ENCODE data around the gene CBFA2T3.

The CBFA2T3 gene

GRCh38 chr16:88856828-88857727 lies 119.9 kb downstream of the CBFA2T3 start, which contains the start of the genes GALNS and TRAPPC2L:
GALNS (minus strand) TSS chr16:88856947; CDS start chr16:88856877, 70 bp downstream.
TRAPPC2L (plus strand) TSS chr16:88857127; CDS start chr16:88857151, 24 bp downstream.
- TF ChIP-seq, protein P1, sequence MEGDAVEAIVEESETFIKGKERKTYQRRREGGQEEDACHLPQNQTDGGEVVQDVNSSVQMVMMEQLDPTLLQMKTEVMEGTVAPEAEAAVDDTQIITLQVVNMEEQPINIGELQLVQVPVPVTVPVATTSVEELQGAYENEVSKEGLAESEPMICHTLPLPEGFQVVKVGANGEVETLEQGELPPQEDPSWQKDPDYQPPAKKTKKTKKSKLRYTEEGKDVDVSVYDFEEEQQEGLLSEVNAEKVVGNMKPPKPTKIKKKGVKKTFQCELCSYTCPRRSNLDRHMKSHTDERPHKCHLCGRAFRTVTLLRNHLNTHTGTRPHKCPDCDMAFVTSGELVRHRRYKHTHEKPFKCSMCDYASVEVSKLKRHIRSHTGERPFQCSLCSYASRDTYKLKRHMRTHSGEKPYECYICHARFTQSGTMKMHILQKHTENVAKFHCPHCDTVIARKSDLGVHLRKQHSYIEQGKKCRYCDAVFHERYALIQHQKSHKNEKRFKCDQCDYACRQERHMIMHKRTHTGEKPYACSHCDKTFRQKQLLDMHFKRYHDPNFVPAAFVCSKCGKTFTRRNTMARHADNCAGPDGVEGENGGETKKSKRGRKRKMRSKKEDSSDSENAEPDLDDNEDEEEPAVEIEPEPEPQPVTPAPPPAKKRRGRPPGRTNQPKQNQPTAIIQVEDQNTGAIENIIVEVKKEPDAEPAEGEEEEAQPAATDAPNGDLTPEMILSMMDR (IDR thresholded peaks at IDR 0.05; ENCODE audit: low read depth, low read length) = no peak
- peak; percentile 88 for DNase-seq (ENCODE audit: extremely low read depth, low read depth)

DNA sequence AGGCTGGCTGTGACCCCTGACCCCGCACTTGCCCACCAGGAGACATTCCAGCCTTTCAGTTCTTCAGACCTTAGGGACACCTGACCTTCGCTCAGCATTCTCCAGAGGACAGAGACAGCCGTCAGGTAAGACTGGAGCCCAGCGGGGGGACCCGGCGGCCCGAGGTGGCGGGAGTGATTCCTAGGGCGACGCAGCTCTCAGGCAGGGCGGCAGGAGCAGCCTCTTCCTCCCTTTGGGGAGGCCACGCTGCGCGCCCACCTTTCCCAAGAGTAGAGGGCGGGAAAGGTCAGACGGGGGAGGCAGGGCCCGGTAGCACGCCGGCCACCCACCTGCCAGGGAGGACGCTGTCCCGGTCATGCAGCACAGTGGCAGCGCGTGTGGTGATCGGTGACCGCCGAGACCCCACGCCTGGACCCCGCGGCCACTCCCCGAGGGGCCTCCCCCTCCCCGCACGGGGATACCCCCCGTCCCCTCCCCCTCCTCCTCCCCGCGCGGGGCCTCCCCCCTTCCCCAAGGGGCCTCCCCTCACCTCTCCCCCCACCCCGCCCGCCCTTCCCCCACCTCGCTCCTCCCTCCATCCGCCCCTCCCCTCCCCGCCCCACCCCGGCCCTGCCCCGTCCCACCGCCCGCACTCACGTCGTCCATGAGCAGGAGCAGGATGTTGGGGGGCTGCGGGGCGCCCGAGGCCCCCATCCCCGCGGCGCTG lies 120.7 kb downstream of the CBFA2T3 start:
- no peak for DNase-seq (ENCODE audit: extremely low read depth, low read depth)
- TF ChIP-seq, protein P1 (IDR thresholded peaks at IDR 0.05; ENCODE audit: low read depth, low read length) = no peak

DNA sequence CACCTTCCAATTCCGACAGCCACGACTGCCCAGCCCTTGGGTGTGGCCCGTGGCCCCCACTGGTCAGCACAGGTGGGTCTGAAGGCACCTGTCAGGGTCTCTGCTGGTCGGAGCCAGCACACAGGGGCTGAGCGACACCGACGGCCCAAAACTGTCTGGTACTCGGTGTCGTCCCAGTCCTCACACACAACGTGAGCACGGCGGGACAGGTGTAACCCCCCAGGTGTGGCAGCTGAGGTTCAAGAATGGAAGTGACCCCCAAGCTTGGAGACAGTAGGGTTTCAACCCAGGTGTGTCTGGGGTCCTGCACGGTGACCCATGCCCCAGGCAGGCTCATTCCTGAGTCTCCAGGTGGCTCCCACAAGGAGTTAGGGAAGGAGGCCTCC lies 121.3 kb downstream of the CBFA2T3 start:
- TF ChIP-seq, protein P1 (IDR thresholded peaks at IDR 0.05; ENCODE audit: low read depth, low read length) = no peak
- DNase-seq (ENCODE audit: extremely low read depth, low read depth) = no peak

GRCh38 chr16:88855176-88855575 lies 121.8 kb downstream of the CBFA2T3 start:
- no peak for DNase-seq (ENCODE audit: extremely low read depth, low read depth)
- TF ChIP-seq, protein P1 (IDR thresholded peaks at IDR 0.05; ENCODE audit: low read depth, low read length) = no peak

GRCh38 chr16:88854306-88855111 lies 122.5 kb downstream of the CBFA2T3 start:
- no peak for DNase-seq (ENCODE audit: extremely low read depth, low read depth)

GRCh38 chr16:88853325-88853941 lies 123.6 kb downstream of the CBFA2T3 start:
- DNase-seq (ENCODE audit: extremely low read depth, low read depth) = no peak
- TF ChIP-seq, protein P1 (IDR thresholded peaks at IDR 0.05; ENCODE audit: low read depth, low read length) = no peak

More at GRCh38 chr16:88854306-88855111, 122.5 kb downstream of the CBFA2T3 start:
- TF ChIP-seq, protein P1 (IDR thresholded peaks at IDR 0.05; ENCODE audit: low read depth, low read length) = no peak

Data from AG09319 (cell line).